ENCODE measurements around the gene CCS. TPM values are rescaled to one million over a fixed set of nuclear protein-coding genes. Genes with fewer than 3 reads are reported as not detected.

Gene CCS
- total and polyA plus RNA-seq, 2 of the 4 experiments (the other 2 are of a cell fraction) = 20.1 to 53.0 TPM

DNA sequence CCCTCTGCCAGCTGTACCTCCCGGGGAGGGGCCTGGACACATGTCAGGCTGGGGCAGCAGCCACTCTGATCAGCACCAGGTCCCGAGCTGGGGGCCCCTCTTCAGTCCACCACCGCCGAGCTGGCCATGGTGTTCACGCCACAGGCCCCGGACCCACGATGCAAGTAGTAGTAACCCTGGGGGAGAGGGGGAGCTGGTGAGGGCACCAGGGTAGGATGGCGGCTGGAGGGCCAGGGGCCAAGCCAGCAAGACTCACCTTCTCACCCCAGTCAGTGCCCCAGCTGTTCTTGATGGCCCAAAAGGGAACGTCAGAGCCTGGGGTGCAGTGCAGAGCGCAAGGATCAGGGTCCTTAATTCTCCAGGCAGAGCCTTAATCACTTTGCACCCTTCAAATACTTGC, 29.2 kb upstream of the CCS start:
- WGBS, 2 experiments (ENCODE audit: extremely low coverage in 2 of 2, insufficient read length in 1 of 2) = no CpG with 5 or more reads among the region's 10 CpGs
- no TSS peak for BruUV-seq (replicated peaks)
- intact Hi-C loops (cut with micrococcal nuclease) = no loop called here

More for the DNA sequence above, 29.2 kb upstream of the CCS start:
- Histone ChIP-seq H3K79me1 (ENCODE audit: low read depth in 1 of 2, low read length in 2 of 2) (no peaks in the 10 kb centered on the region), H3K4me3 (ENCODE audit: insufficient read depth, low read depth, low read length) (no peak overlapping the region), H3K27me3 (ENCODE audit: control insufficient read depth, insufficient read depth, low read length) (peaks cover 7% of the 10 kb centered on the region), H3K4me2 (ENCODE audit: low read depth, low read length) (no peak overlapping the region), H3K9me1 (ENCODE audit: insufficient read depth, low read length) (peaks cover 4% of the 10 kb centered on the region; the same call in 1 of the 2 replicates), H2AK5ac (ENCODE audit: low read depth, low read length) (no peak overlapping the region), H3K4ac (ENCODE audit: low read depth, low read length) (no peak overlapping the region), H2AFZ (replicated peaks; ENCODE audit: low read length, poor library complexity) (no peak overlapping the region), H2AK9ac (replicated peaks; ENCODE audit: low read depth, low read length, poor library complexity) (no peak overlapping the region), H3K4me1 (ENCODE audit: control insufficient read depth, insufficient read depth, low read length) (peaks cover 5% of the 10 kb centered on the region; the same call in 1 of the 2 replicates), H3K9me3 (ENCODE audit: control insufficient read depth, insufficient read depth, low read length) (no peaks in the 10 kb centered on the region), H4K91ac (ENCODE audit: insufficient read depth, low read depth, low read length) (no peak overlapping the region), H2BK120ac (ENCODE audit: low read depth, low read length) (no peak overlapping the region), H3K23ac (ENCODE audit: low read depth, low read length) (no peak overlapping the region), H2BK20ac (ENCODE audit: low read depth, low read length) (no peak overlapping the region), H4K20me1 (ENCODE audit: insufficient read depth, low read length) (no peaks in the 10 kb centered on the region), H3K18ac (ENCODE audit: low read depth, low read length) (no peak overlapping the region), H3K14ac (replicated peaks; ENCODE audit: low read depth, low read length) (no peak overlapping the region), H2BK5ac (ENCODE audit: low read depth, low read length, poor library complexity, severe bottlenecking) (no peak overlapping the region), H2BK15ac (ENCODE audit: low read depth, low read length) (no peak overlapping the region), H3K56ac (ENCODE audit: extremely low read depth, insufficient read depth, low read length) (no peak overlapping the region), H4K5ac (ENCODE audit: low read depth, low read length) (no peak overlapping the region), H3K36me3 (ENCODE audit: control insufficient read depth, insufficient read depth, low read length) (peaks cover 3% of the 10 kb centered on the region; the same call in 1 of the 2 replicates), H3K27ac (ENCODE audit: insufficient read depth, low read length) (no peak overlapping the region), H3K9ac (ENCODE audit: low read depth, low read length) (no peak overlapping the region), H4K8ac (ENCODE audit: low read depth in 2 of 2, low read length in 2 of 2) (no peak overlapping the region)
- no peak for DNase-seq
- dilution Hi-C loops (cut with HindIII; ENCODE audit: low sequenced_read_pairs, unreplicated experiment) = no loop called here
- POLR2A ChIA-PET (ENCODE audit: unreplicated experiment) = no interaction called here
- in situ Hi-C loops (cut with MboI; ENCODE audit: low sequenced_read_pairs) = no loop called here
- no peak for TF ChIP-seq RCOR1 (IDR thresholded peaks at IDR 0.05; ENCODE audit: insufficient replicate concordance, low read length)
- TF ChIP-seq SMC3 (IDR thresholded peaks at IDR 0.05; ENCODE audit: low read depth, low read length) = no peak
- TF ChIP-seq MXI1 (IDR thresholded peaks at IDR 0.05; ENCODE audit: borderline replicate concordance, low read depth, low read length) = no peak
- no peak for TF ChIP-seq FOS (IDR thresholded peaks at IDR 0.05; ENCODE audit: low read depth, low read length)
- no peak for TF ChIP-seq NFE2L2 (IDR thresholded peaks at IDR 0.05; ENCODE audit: low read depth, low read length)
- TF ChIP-seq CEBPB (IDR thresholded peaks at IDR 0.05; ENCODE audit: low read depth, low read length) = no peak
- TF ChIP-seq RAD21 (IDR thresholded peaks at IDR 0.05; ENCODE audit: low read length) = no peak
- TF ChIP-seq, protein P1, sequence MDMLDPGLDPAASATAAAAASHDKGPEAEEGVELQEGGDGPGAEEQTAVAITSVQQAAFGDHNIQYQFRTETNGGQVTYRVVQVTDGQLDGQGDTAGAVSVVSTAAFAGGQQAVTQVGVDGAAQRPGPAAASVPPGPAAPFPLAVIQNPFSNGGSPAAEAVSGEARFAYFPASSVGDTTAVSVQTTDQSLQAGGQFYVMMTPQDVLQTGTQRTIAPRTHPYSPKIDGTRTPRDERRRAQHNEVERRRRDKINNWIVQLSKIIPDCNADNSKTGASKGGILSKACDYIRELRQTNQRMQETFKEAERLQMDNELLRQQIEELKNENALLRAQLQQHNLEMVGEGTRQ (IDR thresholded peaks at IDR 0.05; ENCODE audit: low read depth, low read length) = no peak
- TF ChIP-seq, protein P2, sequence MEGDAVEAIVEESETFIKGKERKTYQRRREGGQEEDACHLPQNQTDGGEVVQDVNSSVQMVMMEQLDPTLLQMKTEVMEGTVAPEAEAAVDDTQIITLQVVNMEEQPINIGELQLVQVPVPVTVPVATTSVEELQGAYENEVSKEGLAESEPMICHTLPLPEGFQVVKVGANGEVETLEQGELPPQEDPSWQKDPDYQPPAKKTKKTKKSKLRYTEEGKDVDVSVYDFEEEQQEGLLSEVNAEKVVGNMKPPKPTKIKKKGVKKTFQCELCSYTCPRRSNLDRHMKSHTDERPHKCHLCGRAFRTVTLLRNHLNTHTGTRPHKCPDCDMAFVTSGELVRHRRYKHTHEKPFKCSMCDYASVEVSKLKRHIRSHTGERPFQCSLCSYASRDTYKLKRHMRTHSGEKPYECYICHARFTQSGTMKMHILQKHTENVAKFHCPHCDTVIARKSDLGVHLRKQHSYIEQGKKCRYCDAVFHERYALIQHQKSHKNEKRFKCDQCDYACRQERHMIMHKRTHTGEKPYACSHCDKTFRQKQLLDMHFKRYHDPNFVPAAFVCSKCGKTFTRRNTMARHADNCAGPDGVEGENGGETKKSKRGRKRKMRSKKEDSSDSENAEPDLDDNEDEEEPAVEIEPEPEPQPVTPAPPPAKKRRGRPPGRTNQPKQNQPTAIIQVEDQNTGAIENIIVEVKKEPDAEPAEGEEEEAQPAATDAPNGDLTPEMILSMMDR (conservative IDR thresholded peaks at IDR 0.05; ENCODE audit: low read depth, low read length) = no peak
- CTCF ChIA-PET = no interaction called here
- ATAC-seq (ENCODE audit: low read depth) = no peak

All from IMR-90 (cell line).